Hippocampal formation (tissue), 2 donors: Measurements from ENCODE around the gene RFTN1.

Experiments
- DNase-seq, 2 donors: peaks; one replicate each; lab custom pipeline; 2025; lab: John Stamatoyannopoulos, UW

RFTN1 gene

DNA sequence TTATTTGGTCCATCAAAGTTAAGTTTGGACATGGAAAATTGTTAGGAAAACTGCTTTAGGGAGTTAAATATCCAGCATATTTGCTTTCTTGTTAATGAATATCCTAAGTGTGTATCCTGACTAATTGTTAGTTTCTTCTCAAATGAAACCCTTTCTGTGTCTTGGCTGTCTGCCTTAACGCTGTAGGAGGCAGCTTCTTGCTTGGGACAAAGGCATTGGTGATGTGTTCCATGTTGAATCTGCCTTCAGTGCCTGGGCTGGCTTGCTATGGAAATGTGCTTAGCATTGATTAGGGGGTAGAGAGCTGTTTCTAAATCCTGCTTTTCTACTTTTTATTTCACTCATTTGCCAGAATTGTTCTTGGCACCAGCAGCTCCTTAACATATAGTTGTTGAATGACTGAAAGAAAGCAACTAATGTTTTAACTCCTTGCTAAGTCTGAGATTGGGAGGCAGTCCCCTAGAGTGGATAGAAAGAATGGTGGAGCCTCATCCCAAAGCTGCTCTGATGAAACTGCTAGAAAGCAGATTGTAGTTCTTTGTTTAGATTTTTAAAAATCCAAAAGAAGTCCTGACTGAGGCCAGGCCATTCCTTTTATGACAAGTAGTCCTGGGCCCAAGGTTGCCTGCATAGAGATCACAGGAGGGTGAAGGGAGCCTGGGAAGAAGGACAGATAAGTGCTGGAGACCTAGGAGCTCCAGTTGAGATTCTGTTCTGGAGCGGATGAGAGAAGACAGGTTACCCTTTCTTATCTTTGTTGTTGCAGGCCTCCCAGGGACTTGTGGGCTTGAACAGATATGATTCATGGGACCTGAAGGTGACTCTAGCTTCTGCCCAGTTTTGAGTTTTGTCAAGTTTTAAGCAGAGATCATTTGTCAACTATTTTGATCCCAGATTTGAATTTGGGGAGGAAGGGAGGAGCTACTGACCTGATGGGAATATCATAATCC is 209.2 kb downstream of the RFTN1 start:
- DNase-seq, result peak in 1 of 2 donors; percentile 16

- DNase-seq, result no peak
Observed at GRCh38 chr3:16303037-16303575, 210.4 kb downstream of the RFTN1 start.

DNA sequence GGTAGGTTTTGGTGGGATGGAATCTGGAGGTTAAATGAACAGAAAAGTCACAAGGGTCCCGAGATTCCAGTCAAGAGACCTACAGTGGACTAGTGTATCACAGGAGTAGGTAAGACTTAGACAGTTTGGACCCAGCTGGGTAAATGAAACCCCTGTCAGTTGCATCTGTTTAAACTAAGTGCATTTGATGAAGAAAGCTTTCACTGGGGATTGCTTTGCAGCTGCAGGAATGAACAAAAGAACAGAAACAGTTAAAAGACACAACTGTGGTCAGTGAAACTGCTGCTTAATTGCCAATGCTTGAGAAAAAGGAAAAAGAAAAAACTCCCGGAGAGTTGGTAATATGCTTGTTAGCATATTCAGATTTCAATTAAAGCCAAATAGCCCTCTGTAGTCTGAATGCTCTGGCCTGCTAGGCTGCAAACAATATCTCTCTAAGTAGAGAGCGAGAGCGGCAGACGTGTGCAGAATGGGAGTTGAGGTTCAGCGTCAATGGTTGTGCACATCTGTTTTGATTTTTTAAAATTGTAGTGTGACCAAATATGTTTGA is 211.3 kb downstream of the RFTN1 start:
- DNase-seq, result peak in 1 of 2 donors; percentile 50

GRCh38 chr3:16301507-16301906 is 212.0 kb downstream of the RFTN1 start:
- no peak for DNase-seq

DNA sequence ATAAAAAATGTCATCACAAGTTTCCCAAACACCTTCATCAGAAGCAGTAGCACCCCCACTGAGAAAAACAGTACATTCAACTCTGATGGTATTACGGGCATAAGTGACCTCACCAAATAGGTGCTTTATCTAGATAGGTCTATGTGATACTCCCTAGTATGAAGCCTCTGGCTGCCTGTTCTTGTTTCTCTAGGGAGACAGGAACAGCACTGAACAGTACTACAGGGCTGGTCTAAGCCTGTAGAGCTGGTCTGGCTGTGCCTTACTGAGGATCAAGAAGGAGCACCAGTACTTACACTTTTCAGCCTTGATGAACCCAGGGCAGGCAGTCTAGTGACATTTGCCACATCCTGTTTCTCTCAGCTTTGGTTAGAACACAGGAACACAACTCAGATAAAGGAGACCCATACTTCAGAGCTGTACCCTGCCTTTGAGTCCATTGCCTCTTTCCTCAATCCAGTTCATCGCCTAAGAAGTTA is 212.6 kb downstream of the RFTN1 start:
- no peak for DNase-seq

DNA sequence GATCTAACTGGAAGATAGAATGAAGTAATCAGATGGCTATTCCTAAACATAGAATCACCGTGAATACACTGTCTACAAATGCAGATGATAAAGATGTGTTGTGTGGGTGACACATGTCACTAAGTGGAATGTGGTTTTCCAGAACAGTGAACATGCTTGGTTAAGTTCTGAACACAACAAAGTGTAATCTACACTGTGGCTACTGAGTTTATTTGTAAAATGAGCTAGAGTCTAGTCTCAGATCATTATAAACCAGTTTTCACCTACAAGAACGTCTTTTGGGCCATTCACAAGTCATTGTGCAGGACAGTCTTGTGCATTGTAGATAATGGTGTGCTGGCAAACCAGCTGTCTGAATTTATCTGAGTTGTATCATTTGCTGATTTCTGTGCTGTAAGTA is 213.2 kb downstream of the RFTN1 start:
- no peak for DNase-seq

DNA sequence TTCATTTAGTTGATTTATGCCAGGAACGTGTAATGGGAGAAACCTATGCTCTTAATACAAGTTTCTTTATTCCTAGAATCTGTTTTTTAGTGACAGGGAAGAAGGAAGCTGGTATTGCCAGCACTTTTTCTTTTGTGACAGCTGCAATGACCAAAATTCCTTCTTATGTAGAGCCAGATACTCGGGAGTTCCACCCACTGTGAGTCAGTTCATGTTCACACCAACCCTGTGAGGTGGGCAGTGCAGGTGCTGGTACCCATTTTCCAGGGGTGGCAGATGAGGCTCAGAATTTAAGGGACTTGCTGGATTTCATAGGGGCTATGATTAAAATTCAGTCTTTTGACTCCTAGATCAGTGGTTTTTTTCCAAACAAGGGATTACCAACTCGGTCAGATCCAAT is 213.8 kb downstream of the RFTN1 start:
- no peak for DNase-seq

DNA sequence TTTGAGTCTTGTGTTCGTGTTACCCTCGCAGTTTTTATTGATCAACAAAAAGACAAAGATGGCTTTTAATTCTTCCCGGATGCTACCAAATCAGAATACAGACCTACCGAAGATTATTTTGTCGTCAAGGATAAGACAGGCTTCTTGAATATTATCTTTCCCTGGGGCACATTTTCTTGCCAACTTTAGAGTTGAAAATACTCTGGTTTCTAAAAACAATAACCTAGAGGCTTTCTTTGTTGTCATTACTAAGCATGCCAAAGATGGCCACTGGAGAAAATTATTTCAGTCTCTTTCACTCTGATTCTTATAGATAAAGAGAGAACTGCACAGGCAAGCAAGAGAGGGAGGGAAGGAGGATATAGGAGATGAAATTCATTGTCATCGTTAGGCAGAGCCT is 214.6 kb downstream of the RFTN1 start:
- no peak for DNase-seq

- DNase-seq, result no peak
Observed at GRCh38 chr3:16297997-16298885, 215.3 kb downstream of the RFTN1 start.

GRCh38 chr3:16295298-16295890 is 218.1 kb downstream of the RFTN1 start:
- DNase-seq, result no peak

DNA sequence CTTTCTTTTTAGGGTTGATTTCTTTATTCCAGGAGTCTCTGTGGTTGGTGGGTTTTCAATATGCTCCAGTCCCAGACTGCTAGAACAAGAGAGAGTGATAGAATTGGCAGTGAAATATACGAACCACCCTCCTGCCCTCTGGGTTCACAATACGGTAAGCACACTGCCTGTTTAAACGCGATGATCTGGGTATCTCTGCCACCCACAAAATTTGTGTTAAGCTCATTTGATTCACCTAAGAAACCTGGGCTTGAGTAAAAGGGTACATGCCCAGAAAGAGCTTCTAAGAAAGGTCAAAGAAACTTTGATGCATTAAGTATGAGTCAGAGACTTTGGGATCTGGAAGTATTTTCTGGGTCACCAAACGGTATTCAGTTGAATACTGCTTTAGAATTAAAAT is 218.7 kb downstream of the RFTN1 start:
- no peak for DNase-seq

DNA sequence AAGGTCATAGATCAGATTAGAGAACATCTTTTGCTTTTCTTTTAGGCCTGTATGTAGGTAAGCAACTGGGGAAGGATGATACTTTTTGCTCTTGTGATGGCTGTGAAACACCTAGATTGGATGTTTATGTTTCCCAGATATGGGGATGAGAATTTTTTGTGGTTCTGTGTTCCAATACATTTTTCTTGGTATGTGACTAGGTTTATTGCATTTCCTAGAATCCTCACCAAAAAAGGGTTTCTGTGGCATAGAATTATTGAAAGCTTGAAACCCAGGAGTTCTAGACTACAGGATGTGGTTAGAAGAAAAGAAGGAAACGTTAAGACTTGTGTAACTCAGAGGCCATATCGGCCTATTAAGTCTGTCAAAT is 222.7 kb downstream of the RFTN1 start:
- no peak for DNase-seq

DNA sequence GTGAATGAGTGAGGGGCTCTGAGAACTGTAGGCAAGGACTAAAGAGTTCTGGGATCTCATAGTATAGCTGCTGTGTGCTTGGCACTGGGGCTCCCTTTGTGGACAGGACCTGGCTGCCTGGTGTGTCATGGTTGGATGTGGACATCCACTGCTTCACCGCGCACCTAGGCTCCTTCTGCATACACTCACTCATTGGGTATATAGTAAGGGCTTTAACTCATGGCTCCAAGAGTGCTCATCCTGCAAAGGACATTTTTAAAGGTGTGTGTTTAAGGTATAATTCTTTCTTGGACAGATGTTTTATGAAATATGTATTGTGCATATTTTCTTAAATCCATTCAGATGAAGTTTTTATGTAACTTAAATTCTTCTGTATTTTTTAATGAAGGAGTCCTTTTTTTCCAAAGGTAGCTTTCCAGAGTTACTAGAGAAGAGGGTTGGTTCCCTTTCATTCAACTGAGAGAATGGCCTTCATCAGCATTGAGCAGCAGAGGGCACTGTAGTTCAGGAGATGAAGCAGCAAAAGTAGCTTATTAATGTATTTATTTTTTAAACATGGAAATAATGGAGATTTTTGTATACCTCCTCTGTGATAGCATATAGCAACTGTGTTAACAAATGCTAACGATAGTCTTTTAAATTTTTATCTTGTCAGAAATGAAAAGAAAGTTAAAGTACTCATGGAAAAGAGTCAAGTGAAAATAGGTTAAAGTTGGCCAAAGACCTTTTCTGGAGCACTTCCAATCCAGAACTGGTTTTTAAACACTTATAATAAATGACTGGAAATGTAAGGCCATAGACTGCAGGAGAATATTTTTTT is 223.3 kb downstream of the RFTN1 start:
- peak; percentile 38 to 70 for DNase-seq

GRCh38 chr3:16289144-16289889 is 224.2 kb downstream of the RFTN1 start:
- DNase-seq, result no peak

DNA sequence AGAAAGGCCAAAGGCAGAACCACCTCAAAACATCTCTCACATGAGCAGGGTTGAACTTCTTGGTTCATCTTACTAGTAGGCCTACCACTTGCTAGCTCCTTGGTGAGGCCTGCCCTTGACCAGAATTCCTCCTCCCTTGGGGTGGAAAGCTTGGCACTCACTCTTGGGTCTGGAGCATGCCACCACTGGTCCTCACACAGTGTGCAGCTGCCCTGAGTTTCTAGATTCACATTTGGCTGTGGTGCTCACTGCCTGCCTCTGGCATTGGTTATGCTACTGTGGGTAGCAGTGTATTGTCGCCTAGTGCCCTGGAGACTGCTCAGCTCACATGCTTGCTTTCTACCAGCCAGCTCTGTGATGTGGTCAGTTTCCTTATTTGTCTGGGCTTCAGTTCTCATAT is 224.8 kb downstream of the RFTN1 start:
- no peak for DNase-seq

DNA sequence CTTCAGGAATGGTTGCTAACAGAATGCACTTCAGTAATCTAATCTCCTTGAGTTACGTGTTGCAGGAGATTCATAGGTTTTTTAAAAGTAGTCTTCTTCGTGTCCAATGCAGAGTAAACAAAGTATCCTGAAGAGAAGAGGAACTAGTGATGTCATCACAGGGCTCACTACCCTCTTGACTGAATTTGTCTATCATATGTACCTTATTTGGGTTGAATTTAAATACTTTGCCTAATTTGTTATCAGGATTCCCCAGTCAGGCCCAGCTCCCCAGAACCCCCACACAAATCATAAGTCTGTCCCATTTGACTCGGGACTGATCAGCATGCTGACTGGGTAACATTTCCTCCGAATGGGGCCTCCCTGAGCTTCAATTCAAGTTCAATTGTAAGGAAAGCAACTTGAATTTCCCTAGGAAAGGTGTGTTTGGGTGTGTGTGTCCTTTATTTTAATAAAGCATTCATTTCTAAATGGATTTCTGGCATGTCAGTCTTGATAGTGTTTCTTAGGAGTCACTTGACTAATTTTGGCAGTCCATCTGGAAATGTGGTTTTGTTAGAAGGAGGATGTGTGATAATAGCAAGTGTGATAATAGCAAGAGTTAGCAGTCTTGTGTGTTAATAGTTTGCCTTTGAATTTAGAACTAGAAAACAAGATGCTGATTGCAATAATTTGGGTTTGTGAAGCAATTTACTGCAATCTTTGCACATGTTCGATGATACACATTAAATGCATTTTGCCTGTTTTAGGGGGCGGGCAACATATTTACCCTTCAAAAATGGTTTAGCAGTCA is 226.6 kb downstream of the RFTN1 start:
- no peak for DNase-seq

GRCh38 chr3:16286161-16286560 is 227.3 kb downstream of the RFTN1 start:
- no peak for DNase-seq

DNA sequence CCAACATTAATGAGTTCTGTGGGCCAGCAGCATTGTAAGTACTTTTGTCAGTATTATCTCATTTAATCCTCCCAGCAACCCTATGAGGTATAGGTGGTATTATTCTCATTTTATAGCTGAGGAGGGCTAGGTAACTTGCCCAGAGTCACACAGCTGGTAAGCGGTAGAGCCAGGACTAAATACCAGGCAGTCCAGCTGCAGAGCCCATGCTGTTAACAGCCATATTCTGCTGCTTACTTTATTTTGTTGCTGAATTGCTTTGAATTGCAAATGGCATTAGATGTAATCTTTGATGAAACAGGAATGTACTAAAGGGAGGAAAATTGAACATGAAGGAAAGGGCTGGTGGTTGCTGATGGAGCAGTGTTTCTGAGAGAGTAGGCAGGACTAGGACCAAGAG is 228.9 kb downstream of the RFTN1 start:
- DNase-seq, result no peak

- DNase-seq, result no peak
Observed at GRCh38 chr3:16280671-16281070, 232.8 kb downstream of the RFTN1 start.
